GM18867 (cell line): ENCODE data around the gene EPB41L2.
"Not testable (repeated sequence)": the region's sequence is repeated elsewhere in the genome, so short reads cannot be mapped to it uniquely, and the experiment has no call there.

Experiments
- ATAC-seq: cut with Tn5 transposase; IDR thresholded peaks from one replicate; pipeline ENCODE4 v1.9.1; 2021; ENCODE audit warnings: mild to moderate bottlenecking, moderate library complexity; ENCODE audit not compliant: unreplicated experiment

The EPB41L2 gene

DNA sequence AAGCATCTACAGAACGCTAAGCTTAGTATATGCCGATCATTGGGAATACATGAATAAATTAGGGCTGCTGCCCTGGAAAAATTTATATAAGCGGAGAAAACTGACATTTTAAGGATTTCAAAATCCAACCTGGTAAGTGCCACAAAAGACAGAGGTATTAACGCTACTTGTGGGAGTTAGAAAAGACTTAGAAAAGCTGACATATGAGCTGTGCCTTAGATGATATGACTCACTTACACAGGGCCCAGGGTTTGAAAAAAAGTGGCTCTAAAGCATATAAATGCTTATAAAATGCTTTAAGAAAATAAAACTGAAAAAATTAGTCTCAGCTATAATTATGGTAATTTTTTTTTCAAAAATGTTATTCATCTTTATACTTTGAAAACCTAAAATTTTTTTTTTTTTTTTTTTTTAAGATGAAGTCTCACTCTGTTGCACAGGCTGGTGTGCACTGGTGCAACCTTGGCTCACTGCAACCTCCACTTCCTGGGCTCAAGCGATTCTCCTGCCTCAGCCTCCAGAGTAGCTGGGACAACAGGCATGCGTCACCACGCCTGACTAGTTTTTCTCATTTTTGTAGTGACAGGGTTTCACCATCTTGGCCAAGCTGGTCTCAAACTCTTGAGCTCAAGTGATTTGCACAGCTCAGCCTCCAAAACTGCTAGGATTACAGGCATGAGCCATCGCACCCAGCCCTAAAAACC lies 25.7 kb downstream of the EPB41L2 start:
- ATAC-seq: no peak

DNA sequence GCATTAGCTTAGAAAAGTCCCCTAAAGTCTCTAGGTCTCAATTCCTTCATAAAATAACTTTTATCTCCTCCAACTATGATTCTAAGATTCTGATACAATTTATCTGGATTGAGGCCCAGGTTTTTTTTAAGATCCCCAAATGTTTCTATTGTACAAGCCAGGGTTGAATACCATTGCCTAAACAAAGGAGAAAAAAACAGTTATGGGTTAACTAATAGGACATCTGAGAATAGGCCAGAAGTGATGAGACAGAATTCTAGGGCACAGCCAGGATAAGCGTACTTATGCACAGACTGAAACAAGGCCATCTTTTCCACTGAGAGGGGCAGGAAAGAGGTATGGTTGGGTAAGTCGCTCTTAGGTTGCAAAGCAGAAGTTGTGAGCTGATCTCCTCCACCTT lies 26.4 kb downstream of the EPB41L2 start:
- no peak for ATAC-seq

DNA sequence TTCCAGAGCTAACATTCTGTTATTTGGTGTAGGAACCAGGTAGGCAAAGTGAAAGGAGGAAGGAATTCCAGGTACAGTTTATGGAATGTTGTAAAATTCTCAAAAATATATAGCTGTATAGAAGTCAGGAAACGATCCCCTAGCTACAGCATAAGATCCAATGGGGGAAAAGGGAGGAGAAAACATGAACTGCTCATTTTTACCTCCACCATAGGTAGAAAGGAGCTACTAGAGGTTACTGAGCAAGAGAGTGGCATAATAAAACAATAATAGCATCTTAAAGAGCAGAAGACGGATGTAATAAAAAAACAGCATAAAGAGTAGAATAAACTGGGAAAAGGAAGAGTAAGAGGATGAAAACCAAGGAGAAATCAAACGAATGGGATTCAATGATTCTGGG lies 26.9 kb downstream of the EPB41L2 start:
- no peak for ATAC-seq

DNA sequence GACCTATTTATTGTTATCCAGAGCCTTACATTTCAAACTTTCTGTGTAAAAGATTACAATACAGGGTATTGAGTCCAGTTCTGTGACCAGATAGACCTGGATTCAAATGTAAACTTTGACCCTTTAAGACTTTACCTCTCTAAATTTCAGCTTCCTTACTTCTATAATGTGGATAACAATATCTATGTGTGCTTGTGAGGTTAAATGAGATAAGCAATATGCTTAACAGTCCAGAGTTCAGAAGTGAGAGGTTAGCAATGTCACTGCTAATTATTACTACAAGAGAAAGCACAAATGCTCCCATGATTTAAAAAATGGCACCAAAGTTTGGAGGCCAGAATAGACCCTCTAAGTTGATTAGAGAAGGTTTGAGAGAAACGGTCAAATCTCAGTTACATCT lies 27.5 kb downstream of the EPB41L2 start:
- ATAC-seq: no peak

DNA sequence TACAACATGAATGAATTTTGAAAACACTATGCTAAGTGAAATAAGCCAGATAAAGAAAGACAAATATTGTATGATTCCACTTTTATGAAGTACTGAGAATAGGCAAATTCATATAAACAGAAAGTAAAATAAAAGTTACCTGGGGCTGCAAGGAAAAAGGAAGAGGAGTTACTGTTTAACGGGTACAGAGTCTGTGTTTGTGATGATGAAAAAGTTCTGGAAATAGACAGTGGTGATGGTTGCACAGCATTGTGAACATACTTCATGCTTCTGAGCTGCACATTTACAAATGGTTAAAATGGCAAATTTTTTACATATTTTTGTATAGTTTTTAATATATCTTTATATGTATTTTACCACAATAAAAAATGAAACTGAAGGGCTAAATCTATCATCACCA lies 29.4 kb downstream of the EPB41L2 start:
- ATAC-seq: no peak

DNA sequence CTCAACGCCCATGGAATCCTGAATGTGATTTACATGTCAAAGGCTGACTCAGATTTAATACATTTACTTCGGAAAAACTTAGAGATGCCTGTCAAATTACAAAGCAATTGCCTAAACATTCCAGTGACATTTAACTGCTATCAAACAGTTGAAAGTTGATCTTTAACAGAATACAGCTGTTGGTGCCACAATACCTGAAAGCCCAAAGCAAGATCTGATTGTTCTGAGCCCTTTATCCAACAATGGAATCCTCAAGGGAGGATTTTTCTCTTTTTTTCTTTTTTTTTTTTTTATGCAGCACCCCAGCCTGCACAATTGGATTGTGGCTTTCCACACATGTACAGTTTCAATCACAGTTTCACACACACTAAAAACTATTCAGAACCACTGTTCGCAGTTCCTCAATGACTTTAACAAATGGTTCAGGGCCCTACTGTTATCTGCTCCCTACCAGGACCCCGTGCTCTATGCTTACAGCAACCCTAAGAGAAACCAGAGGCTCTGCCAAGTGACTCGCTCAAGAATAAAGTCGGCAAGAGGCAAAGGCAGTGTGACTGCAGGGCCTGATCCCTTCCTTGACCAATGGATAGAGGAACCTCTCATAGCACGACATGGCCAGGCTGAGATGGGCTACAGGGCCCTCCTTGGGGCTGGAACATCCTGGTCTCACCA lies 33.3 kb downstream of the EPB41L2 start:
- ATAC-seq: peak; percentile 93

DNA sequence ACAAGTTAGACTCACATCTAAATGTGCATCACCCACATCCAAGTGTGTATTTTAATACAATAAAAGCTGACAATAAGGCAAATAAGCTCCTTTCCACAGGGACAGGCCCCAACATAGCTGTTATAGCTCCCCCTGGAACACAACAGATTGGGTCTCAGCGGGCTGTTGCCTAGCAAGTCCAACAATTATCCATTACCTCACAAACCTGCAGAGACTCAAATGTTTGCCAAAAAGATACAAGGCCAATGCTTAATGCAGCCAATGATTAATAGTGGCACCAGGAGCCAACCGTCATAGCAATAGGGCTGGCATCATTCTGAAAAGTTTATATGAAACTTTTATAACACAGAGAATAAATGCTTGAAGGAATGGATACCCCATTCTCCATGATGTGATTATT lies 35.7 kb downstream of the EPB41L2 start:
- no peak for ATAC-seq

DNA sequence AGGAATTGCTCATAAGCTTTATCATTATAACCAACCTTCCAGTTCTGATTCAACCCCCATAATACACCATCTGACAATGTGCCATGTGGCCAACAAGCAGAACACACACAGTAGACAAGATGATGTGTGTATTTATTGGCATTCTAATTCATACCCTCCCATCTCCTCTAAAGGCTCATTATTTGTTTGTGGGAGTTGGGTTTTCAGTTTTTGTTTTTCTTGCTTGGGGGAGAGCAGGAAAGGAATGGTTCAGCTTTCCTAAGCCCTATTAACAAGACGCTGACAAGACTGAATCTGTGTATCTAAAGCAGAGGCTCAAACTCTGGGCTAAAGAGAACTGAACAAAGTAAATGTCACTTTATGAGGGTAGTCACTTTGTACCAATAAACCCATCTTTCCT lies 36.8 kb downstream of the EPB41L2 start:
- no peak for ATAC-seq

DNA sequence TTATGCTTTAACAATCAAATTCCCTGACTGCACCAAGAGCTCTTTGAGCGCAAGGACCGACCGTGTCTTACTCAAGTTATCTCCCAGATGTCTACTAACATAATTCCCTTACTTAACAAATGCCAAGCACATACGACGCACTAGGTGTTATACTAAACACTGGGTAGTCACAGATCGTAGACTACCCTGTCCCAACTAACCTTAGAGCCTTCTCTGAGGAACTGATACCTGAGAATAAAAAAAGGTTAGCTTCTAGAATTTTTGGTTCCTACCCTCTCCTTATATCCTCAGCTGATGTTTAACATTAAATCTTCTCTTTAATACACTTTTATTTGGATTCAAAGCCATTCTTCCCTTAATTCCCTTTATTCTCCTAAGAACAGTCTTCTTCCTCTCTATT lies 38.5 kb downstream of the EPB41L2 start:
- no peak for ATAC-seq

DNA sequence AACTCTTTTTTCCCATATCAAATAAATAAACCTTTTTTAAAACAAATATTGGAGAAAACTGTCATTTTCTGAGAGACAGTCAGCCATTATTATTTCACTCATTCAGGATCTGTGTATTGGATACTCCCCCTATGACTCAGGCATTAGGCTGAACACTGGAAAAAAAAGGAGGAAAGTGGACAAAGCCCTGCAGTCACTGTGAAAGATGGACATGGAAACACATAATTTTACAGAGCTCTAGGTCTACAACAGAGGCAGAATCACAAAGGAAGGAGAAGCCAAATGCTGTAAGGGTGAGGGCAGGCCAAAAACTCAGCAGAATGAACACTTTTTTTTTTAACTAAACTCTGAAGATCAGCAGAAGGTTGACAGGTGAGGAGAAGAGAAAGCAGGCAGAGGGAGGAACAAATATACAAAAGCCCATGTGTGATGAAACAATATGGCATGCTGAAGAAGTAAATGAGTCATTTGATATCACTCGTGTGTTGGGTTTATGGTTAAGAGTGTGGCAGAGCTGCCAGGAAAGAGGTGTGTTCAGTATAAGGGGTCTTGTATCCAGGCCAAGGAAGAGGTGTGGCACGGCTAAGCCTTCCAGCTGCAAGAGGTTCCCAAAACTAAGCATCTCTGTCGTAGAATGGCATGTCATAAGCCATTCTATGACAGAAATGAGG lies 39.1 kb downstream of the EPB41L2 start:
- no peak for ATAC-seq

DNA sequence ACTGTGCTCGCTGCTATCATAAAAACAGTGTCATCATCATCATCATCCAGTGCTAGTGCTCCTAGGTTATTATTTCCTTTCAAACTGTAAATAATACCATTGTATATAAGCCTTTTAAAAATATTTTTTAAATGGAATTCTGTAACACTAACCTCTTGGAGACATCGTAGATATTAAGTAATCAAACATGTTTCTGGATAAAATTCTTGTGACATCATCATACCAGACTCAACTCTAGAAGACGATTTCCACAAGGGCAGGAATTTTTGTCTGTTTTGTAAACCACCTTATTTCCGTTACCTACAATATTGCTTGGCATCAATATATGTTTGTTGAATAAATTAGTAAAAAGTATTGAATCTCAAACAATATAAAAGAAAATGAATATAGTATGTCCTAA lies 40.4 kb downstream of the EPB41L2 start:
- ATAC-seq: no peak

DNA sequence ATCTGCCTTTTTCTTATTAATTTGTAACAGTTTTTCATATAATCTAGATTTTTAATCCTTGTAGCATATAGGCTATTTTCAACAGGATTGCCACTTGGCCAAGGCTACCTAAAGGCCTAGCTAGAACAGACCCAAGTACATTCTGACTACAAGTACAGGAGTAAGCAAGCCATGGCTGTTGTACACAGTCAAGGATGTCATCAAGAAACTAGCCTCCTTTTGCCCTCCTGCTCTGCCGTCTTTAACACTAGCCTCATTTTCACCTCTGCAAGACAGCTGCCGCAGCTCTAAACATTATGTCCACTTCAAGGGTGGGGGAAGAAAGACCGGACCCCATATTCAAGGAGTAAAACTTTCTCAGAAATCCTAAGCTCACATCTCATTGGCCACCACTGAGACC lies 45.1 kb downstream of the EPB41L2 start:
- no peak for ATAC-seq

DNA sequence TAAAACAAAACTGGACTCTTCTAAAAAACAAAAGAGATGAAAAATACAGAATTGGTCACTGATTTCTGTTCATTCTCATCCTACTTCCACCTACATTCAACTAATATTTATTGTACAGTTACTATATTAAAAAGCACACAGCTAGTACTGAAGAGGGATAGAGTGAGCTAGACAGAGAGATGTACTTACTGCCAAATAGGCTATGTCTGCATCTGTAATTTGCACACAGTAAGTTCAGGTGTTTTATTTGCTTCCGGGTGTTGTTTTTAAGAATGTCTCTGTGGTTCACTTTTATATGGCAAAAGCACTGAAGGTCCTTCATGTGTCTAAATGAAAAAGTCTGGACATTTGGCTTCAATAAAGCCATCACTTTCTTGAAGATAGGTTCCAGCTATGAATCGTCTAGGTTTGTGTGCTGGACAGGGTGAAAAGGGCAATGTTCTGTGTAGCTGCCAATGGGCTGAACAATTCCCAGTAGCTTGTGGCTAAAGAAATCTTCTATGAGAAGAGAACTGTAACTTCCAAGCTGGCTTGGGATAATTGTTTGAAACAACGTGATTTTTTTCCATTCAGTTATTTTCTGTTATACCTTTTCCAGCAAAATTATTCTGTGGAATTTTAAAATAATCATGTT lies 47.3 kb downstream of the EPB41L2 start:
- ATAC-seq: no peak

DNA sequence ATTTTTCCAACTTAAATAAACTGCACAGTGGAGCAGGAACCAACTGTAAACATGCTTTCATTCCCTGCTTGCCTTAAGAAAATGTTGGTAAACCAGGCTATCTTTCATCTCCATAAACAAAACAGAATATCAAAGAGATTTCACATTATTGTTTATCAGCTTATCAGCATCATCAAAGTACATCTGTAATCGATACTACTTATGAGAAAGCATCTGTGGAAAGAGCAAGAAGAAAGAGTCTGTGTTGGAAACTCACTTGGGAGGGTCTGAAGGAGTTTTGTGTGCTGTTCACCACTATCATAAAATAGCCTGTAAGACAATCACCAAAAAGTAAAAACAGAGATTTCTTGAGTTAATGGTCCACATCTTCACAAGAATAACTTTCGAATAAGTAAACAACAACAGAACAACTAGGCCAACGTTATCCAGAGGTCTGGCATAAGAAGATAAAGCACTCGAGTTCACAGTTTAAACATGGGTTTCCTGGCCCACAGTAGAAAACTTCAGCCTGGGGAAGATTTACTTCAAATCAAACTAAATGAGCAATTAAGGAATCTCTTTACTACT lies 47.9 kb downstream of the EPB41L2 start:
- ATAC-seq: no peak

DNA sequence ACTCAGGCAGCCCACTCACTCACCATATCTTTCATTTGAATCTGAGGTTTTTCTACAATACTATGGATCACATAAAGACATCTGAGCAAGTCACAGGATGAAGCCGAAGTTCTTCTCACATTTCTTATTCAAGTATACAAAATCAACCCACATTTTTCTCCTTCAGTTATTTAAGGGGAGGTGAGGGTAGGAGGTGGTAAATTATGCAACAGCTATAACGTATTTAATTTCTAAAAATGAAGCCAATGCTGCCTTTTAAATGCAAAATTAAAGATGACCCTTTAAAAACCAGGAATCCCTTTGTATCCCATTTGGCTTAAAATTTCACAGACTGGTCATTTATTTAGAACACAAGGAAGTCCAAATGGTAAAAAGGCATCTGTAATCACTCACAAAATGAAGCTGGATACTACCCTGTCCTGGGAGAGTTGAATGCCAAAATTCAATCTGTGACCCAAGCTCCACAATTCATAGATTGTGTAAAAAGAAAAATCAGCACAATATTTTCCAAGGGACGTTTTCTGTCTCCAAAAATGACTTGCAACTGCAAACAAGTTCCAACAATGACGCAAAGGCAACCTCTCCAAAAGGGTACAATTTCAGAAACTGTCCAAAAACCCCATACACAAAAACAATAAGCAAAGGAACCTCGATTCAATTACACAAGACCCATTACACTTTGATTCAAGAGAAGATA lies 48.8 kb downstream of the EPB41L2 start:
- no peak for ATAC-seq

DNA sequence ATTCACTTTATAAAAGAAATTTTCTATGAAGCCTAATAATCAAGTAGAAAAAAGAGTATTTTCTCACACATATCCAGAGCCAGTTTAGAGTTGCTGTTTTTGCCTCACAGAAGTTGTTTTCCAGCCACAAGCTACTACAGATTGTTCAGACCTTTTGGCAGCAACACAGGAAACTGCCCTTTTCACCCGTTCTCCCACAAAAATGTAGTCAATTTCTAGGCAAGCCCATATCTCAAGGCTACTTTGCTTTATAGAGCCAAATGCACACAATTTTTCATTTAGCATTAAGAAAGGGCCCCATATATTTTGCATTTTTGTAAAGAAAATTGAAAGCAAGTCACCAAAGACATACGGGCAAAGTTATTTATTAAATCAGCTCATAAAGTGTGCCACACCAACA lies 49.5 kb downstream of the EPB41L2 start:
- ATAC-seq: no peak

DNA sequence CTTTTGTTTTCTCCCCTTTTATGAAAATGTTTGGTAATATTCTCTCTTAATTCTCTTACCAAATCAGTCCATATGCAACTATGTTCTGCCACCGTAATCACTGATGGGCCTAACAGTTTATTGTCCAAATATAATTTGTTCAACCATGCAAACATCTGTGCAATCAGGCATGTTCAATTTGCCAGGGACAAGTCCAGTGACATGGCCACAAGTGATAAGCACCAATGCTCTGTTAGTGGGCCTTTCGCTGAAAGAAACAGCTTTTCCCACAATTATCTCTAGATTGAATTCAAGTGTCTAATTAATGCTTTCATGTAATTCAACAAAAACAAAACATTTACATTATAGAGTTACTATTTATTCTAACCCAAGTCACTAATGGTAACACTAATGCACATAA lies 53.3 kb downstream of the EPB41L2 start:
- ATAC-seq: no peak

DNA sequence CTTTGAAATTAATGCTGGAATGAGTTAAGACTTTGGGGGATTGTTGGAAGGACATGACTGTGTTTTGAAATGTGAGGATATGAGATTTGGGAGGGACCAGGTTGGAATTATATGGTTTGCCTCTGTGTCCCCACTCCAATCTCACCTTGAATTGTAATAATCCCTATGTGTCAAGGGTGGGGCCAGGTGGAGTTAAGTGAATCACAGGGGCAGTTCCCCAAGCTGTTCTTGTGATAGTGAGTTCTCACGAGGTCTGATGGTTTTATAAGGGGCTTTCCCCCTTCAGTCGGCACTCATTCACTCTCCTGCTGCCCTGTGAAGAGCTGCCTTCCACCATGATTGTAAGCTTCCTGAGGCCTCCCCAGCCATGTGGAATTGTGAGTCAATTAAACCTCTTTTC lies 54.1 kb downstream of the EPB41L2 start:
- not testable (repeated sequence) for ATAC-seq

DNA sequence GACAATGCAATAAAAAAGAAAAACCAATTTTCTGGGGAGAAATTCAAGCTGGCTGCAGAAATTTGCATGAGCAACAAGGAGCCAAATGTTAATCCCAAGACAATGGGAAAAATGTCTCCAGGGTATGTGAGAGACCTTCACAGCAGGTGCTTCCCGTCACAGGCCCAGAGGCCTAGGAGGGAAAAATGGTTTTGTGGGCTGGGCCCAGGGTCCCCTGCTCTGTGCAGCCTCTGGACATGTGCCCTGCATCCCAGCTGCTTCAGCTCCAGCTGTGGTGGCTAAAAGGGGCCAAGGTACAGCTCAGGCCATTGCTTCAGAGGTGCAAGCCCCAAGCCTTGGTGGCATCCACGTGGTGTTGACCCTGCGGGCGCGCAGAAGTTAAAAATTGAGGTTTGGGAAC lies 55.1 kb downstream of the EPB41L2 start:
- not testable (repeated sequence) for ATAC-seq

DNA sequence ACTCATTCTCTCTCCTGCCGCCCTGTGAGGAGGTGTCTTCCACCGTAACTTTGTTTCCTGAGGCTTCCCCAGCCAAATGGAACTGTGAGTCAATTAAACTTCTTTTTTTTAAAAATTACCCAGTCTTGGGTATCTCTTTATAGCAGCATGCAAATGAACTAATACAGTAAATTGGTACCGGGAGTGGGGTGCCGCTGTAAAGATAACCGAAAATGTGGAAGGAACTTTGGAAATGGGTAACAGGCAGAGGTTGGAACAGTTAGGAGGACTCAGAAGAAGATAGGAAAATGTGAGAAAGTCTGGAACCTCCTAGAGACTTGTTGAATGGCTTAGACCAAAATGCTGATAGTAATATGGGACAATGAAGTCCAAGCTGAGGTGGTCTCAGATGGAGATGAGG lies 55.8 kb downstream of the EPB41L2 start:
- ATAC-seq: no peak
